Measurements from ENCODE around the gene FAM3B.
A peak's percentile ranks its signal among the peaks of the same experiment; 100 is the strongest.

Gene FAM3B

GRCh38 chr21:41369920-41370839 lies 53.6 kb downstream of the FAM3B start:
- no peaks in the 10 kb centered on the region for H3K27me3 ChIP-seq (ENCODE audit: insufficient read depth, low read length)
- no peak overlapping the region for H2BK5ac ChIP-seq (ENCODE audit: low read depth, low read length, poor library complexity)
- WGBS (ENCODE audit: extremely low coverage, insufficient coverage, insufficient read length) = no CpG with 5 or more reads among the region's 30 CpGs
- no peak overlapping the region for H3K23ac ChIP-seq (ENCODE audit: low read length)
- H3K9me3 ChIP-seq (ENCODE audit: insufficient read depth, low read depth, low read length) = no peaks in the 10 kb centered on the region
- no peaks in the 10 kb centered on the region for H3K36me3 ChIP-seq (ENCODE audit: control insufficient read depth in 1 of 2, insufficient read depth in 2 of 2, low read length in 2 of 2)
- no peak overlapping the region for H2BK120ac ChIP-seq (ENCODE audit: insufficient read depth, low read length, poor library complexity)
- H2AK5ac ChIP-seq (ENCODE audit: low read length) = no peak overlapping the region
- H2BK12ac ChIP-seq (ENCODE audit: low read length) = no peak overlapping the region
- no peaks in the 10 kb centered on the region for H3K79me2 ChIP-seq (ENCODE audit: control insufficient read depth, insufficient read depth, low read length, poor library complexity)
- peaks cover 4 to 12% of the 10 kb centered on the region in 2 experiments for H3K4me1 ChIP-seq (ENCODE audit: control insufficient read depth in 1 of 2, insufficient read depth in 2 of 2, low read length in 2 of 2)
- H3K4me3 ChIP-seq (ENCODE audit: low read depth, low read length) = peak overlapping the region; percentile 25
- peak in 1 of 2 donors; percentile 31 for DNase-seq
- no peak overlapping the region for H4K91ac ChIP-seq (ENCODE audit: low read depth, low read length)
- H3K14ac ChIP-seq (ENCODE audit: low read length) = no peak overlapping the region
- no peaks in the 10 kb centered on the region for H3K79me1 ChIP-seq (ENCODE audit: low read length)
- no peak overlapping the region for H3K27ac ChIP-seq (ENCODE audit: low read depth, low read length)
- no peak overlapping the region for H4K8ac ChIP-seq (ENCODE audit: low read depth, low read length)
- no peak overlapping the region for H3K9ac ChIP-seq (ENCODE audit: low read length)
- H4K12ac ChIP-seq (ENCODE audit: low read depth, low read length) = no peak overlapping the region
- H3K4me2 ChIP-seq (ENCODE audit: low read length) = peak overlapping the region; percentile 57
- peak overlapping the region; percentile 17 for H2AFZ ChIP-seq (ENCODE audit: insufficient read depth, low read length, poor library complexity)
- no peak overlapping the region for H3K4ac ChIP-seq (ENCODE audit: low read depth, low read length)
- H3K18ac ChIP-seq (ENCODE audit: low read length) = no peak overlapping the region

- Histone ChIP-seq H3K79me2 (ENCODE audit: control insufficient read depth, insufficient read depth, low read length, poor library complexity) (no peaks in the 10 kb centered on the region), H3K23ac (ENCODE audit: low read length) (no peak overlapping the region), H3K4me1 (ENCODE audit: control insufficient read depth in 1 of 2, insufficient read depth in 2 of 2, low read length in 2 of 2) (peaks cover 4 to 12% of the 10 kb centered on the region in 2 experiments), H2AFZ (ENCODE audit: insufficient read depth, low read length, poor library complexity) (no peak overlapping the region), H4K8ac (ENCODE audit: low read depth, low read length) (no peak overlapping the region), H3K79me1 (ENCODE audit: low read length) (no peaks in the 10 kb centered on the region), H2BK120ac (ENCODE audit: insufficient read depth, low read length, poor library complexity) (no peak overlapping the region), H2BK12ac (ENCODE audit: low read length) (no peak overlapping the region), H3K27me3 (ENCODE audit: insufficient read depth, low read length) (no peaks in the 10 kb centered on the region), H3K27ac (ENCODE audit: low read depth, low read length) (no peak overlapping the region), H4K91ac (ENCODE audit: low read depth, low read length) (no peak overlapping the region), H3K18ac (ENCODE audit: low read length) (no peak overlapping the region), H3K36me3 (ENCODE audit: control insufficient read depth in 1 of 2, insufficient read depth in 2 of 2, low read length in 2 of 2) (no peaks in the 10 kb centered on the region), H3K14ac (ENCODE audit: low read length) (no peak overlapping the region), H3K9ac (ENCODE audit: low read length) (no peak overlapping the region), H3K4me2 (ENCODE audit: low read length) (no peak overlapping the region), H3K4ac (ENCODE audit: low read depth, low read length) (no peak overlapping the region), H3K9me3 (ENCODE audit: insufficient read depth, low read depth, low read length) (peaks cover 2% of the 10 kb centered on the region), H3K4me3 (ENCODE audit: low read depth, low read length) (no peak overlapping the region), H2BK5ac (ENCODE audit: low read depth, low read length, poor library complexity) (no peak overlapping the region), H4K12ac (ENCODE audit: low read depth, low read length) (no peak overlapping the region), H2AK5ac (ENCODE audit: low read length) (no peak overlapping the region)
- no peak for DNase-seq
- WGBS (ENCODE audit: extremely low coverage, insufficient coverage, insufficient read length) = 100% methylated on average over 2 of the region's 12 CpGs
These were observed 54.5 kb downstream of the FAM3B start for GRCh38 chr21:41370840-41371684.

- Histone ChIP-seq H3K36me3 (ENCODE audit: control insufficient read depth in 1 of 2, insufficient read depth in 2 of 2, low read length in 2 of 2) (no peaks in the 10 kb centered on the region), H2AFZ (ENCODE audit: insufficient read depth, low read length, poor library complexity) (no peak overlapping the region), H3K4ac (ENCODE audit: low read depth, low read length) (no peak overlapping the region), H3K9ac (ENCODE audit: low read length) (no peak overlapping the region), H2BK120ac (ENCODE audit: insufficient read depth, low read length, poor library complexity) (no peak overlapping the region), H2BK12ac (ENCODE audit: low read length) (no peak overlapping the region), H4K12ac (ENCODE audit: low read depth, low read length) (no peak overlapping the region), H3K27ac (ENCODE audit: low read depth, low read length) (no peak overlapping the region), H4K8ac (ENCODE audit: low read depth, low read length) (no peak overlapping the region), H3K27me3 (ENCODE audit: insufficient read depth, low read length) (no peaks in the 10 kb centered on the region), H3K79me2 (ENCODE audit: control insufficient read depth, insufficient read depth, low read length, poor library complexity) (no peaks in the 10 kb centered on the region), H2BK5ac (ENCODE audit: low read depth, low read length, poor library complexity) (no peak overlapping the region), H4K91ac (ENCODE audit: low read depth, low read length) (no peak overlapping the region), H3K4me1 (ENCODE audit: control insufficient read depth in 1 of 2, insufficient read depth in 2 of 2, low read length in 2 of 2) (peaks cover 2 to 9% of the 10 kb centered on the region in 2 experiments), H3K9me3 (ENCODE audit: insufficient read depth, low read depth, low read length) (peaks cover 2% of the 10 kb centered on the region), H3K23ac (ENCODE audit: low read length) (no peak overlapping the region), H3K79me1 (ENCODE audit: low read length) (no peaks in the 10 kb centered on the region), H2AK5ac (ENCODE audit: low read length) (no peak overlapping the region), H3K18ac (ENCODE audit: low read length) (no peak overlapping the region), H3K14ac (ENCODE audit: low read length) (no peak overlapping the region), H3K4me2 (ENCODE audit: low read length) (no peak overlapping the region), H3K4me3 (ENCODE audit: low read depth, low read length) (no peak overlapping the region)
- DNase-seq = no peak
- WGBS (ENCODE audit: extremely low coverage, insufficient coverage, insufficient read length) = no CpG with 5 or more reads among the region's 7 CpGs
These were observed 55.1 kb downstream of the FAM3B start for GRCh38 chr21:41371685-41372030.

- Histone ChIP-seq H4K91ac (ENCODE audit: low read depth, low read length) (no peak overlapping the region), H3K27me3 (ENCODE audit: insufficient read depth, low read length) (no peaks in the 10 kb centered on the region), H3K4me1 (ENCODE audit: control insufficient read depth in 1 of 2, insufficient read depth in 2 of 2, low read length in 2 of 2) (peaks cover 0 to 6% of the 10 kb centered on the region in 2 experiments), H3K4me2 (ENCODE audit: low read length) (no peak overlapping the region), H4K8ac (ENCODE audit: low read depth, low read length) (no peak overlapping the region), H4K12ac (ENCODE audit: low read depth, low read length) (no peak overlapping the region), H3K14ac (ENCODE audit: low read length) (no peak overlapping the region), H3K4ac (ENCODE audit: low read depth, low read length) (no peak overlapping the region), H3K36me3 (ENCODE audit: control insufficient read depth in 1 of 2, insufficient read depth in 2 of 2, low read length in 2 of 2) (no peaks in the 10 kb centered on the region), H2AFZ (ENCODE audit: insufficient read depth, low read length, poor library complexity) (no peak overlapping the region), H2BK5ac (ENCODE audit: low read depth, low read length, poor library complexity) (no peak overlapping the region), H3K9me3 (ENCODE audit: insufficient read depth, low read depth, low read length) (peaks cover 2% of the 10 kb centered on the region), H3K4me3 (ENCODE audit: low read depth, low read length) (no peak overlapping the region), H3K79me1 (ENCODE audit: low read length) (no peaks in the 10 kb centered on the region), H2BK12ac (ENCODE audit: low read length) (no peak overlapping the region), H2AK5ac (ENCODE audit: low read length) (no peak overlapping the region), H3K23ac (ENCODE audit: low read length) (no peak overlapping the region), H3K27ac (ENCODE audit: low read depth, low read length) (no peak overlapping the region), H2BK120ac (ENCODE audit: insufficient read depth, low read length, poor library complexity) (no peak overlapping the region), H3K79me2 (ENCODE audit: control insufficient read depth, insufficient read depth, low read length, poor library complexity) (no peaks in the 10 kb centered on the region), H3K18ac (ENCODE audit: low read length) (no peak overlapping the region), H3K9ac (ENCODE audit: low read length) (no peak overlapping the region)
- no CpG with 5 or more reads among the region's 4 CpGs for WGBS (ENCODE audit: extremely low coverage, insufficient coverage, insufficient read length)
- DNase-seq = no peak
These were observed 56.7 kb downstream of the FAM3B start for GRCh38 chr21:41373253-41373652.
